Measurements from ENCODE around the gene NACAD.

- TF ChIP-seq, protein P1, sequence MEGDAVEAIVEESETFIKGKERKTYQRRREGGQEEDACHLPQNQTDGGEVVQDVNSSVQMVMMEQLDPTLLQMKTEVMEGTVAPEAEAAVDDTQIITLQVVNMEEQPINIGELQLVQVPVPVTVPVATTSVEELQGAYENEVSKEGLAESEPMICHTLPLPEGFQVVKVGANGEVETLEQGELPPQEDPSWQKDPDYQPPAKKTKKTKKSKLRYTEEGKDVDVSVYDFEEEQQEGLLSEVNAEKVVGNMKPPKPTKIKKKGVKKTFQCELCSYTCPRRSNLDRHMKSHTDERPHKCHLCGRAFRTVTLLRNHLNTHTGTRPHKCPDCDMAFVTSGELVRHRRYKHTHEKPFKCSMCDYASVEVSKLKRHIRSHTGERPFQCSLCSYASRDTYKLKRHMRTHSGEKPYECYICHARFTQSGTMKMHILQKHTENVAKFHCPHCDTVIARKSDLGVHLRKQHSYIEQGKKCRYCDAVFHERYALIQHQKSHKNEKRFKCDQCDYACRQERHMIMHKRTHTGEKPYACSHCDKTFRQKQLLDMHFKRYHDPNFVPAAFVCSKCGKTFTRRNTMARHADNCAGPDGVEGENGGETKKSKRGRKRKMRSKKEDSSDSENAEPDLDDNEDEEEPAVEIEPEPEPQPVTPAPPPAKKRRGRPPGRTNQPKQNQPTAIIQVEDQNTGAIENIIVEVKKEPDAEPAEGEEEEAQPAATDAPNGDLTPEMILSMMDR (IDR thresholded peaks at IDR 0.05) = no peak
- TF ChIP-seq POLR2AphosphoS5 (IDR thresholded peaks at IDR 0.05) (no peak), POLR2A (IDR thresholded peaks at IDR 0.05) (no peak)
Measured at GRCh38 chr7:45080958-45081669, 7.7 kb downstream of the NACAD start.

Measured in stomach (tissue), 4 donors.